HEK293 (cell line): Measurements from ENCODE around the gene USP36.

ENCODE experiments used
- AEBP2 ChIP-seq: fragments of 450-650 bp; formaldehyde crosslinking; IDR thresholded peaks from 2 replicates; pipeline ENCODE4 v1.5.1; 2016; ENCODE audit warnings: missing biosample characterization, missing genetic modification characterization, borderline replicate concordance
- CTCF ChIP-seq: fragments of 450-650 bp; formaldehyde crosslinking; IDR thresholded peaks from 2 replicates; pipeline ENCODE4 v1.5.1; 2016; ENCODE audit warnings: missing biosample characterization, missing genetic modification characterization
- ELK4 ChIP-seq: IDR thresholded peaks from 2 replicates; pipeline ENCODE4 v1.6.1; 2011; ENCODE audit warnings: mild to moderate bottlenecking, low read depth, low read length, borderline replicate concordance
- KLF1 ChIP-seq: fragments of 450-650 bp; formaldehyde crosslinking; IDR thresholded peaks from 2 replicates; pipeline ENCODE4 v1.5.1; 2016; ENCODE audit warnings: missing biosample characterization, missing genetic modification characterization
- MEIS1 ChIP-seq: sonication (generic); formaldehyde crosslinking; IDR thresholded peaks from 2 replicates; pipeline ENCODE4 v1.8.1; 2022; ENCODE audit warnings: missing genetic modification reagents, mild to moderate bottlenecking, borderline replicate concordance
- SETDB1 ChIP-seq: IDR thresholded peaks from one replicate; pipeline ENCODE4 v1.6.1; 2017; ENCODE audit warnings: mild to moderate bottlenecking, low read length, moderate library complexity, mixed read lengths; ENCODE audit not compliant: insufficient read length
- SP3 ChIP-seq: fragments of 450-650 bp; formaldehyde crosslinking; IDR thresholded peaks from 2 replicates; pipeline ENCODE4 v1.5.1; 2016; ENCODE audit warnings: missing biosample characterization, missing genetic modification characterization
- ZNF155 ChIP-seq: fragments of 450-650 bp; formaldehyde crosslinking; IDR thresholded peaks from 2 replicates; pipeline ENCODE4 v1.5.1; 2016; ENCODE audit warnings: missing biosample characterization, missing genetic modification characterization
- ZNF157 ChIP-seq: fragments of 450-650 bp; formaldehyde crosslinking; IDR thresholded peaks from 2 replicates; pipeline ENCODE4 v1.5.1; 2016; ENCODE audit warnings: missing biosample characterization, missing genetic modification characterization
- ZNF18 ChIP-seq: fragments of 450-650 bp; formaldehyde crosslinking; IDR thresholded peaks from 2 replicates; pipeline ENCODE4 v1.5.1; 2016; ENCODE audit warnings: missing biosample characterization, missing genetic modification characterization
- ZNF23 ChIP-seq: fragments of 450-650 bp; formaldehyde crosslinking; IDR thresholded peaks from 2 replicates; pipeline ENCODE4 v1.5.1; 2016; ENCODE audit warnings: missing biosample characterization, missing genetic modification characterization, borderline replicate concordance
- ZNF24 ChIP-seq: fragments of 450-650 bp; formaldehyde crosslinking; IDR thresholded peaks from 2 replicates; pipeline ENCODE4 v1.5.1; 2016; ENCODE audit warnings: missing biosample characterization, missing genetic modification characterization
- ZNF274 ChIP-seq, 2 experiments: fragments of 200-500 bp in 1 of 2; fragments of 450-650 bp in 1 of 2; sonication (Bioruptor generic) in 1 of 2; formaldehyde crosslinking in 1 of 2; IDR thresholded peaks; 2 replicates each; pipeline versions ENCODE4 v1.5.1 to v1.6.1; 2014 to 2016; ENCODE audit warnings: borderline replicate concordance in 1 of 2, inconsistent platforms in 1 of 2, low read length in 1 of 2, missing biosample characterization in 1 of 2, missing genetic modification characterization in 1 of 2
- ZNF292 ChIP-seq: fragments of 450-650 bp; formaldehyde crosslinking; IDR thresholded peaks from 2 replicates; pipeline ENCODE4 v1.5.1; 2016; ENCODE audit warnings: low read depth, missing biosample characterization, missing genetic modification characterization, borderline replicate concordance
- ZNF324 ChIP-seq: fragments of 450-650 bp; formaldehyde crosslinking; IDR thresholded peaks from 2 replicates; pipeline ENCODE4 v1.5.1; 2016; ENCODE audit warnings: missing biosample characterization, missing genetic modification characterization
- ZNF366 ChIP-seq: fragments of 450-650 bp; formaldehyde crosslinking; conservative IDR thresholded peaks from 2 replicates; pipeline ENCODE4 v1.5.1; 2016; ENCODE audit warnings: missing biosample characterization, missing genetic modification characterization
- ZNF548 ChIP-seq: fragments of 450-650 bp; formaldehyde crosslinking; IDR thresholded peaks from 2 replicates; pipeline ENCODE4 v1.5.1; 2016; ENCODE audit warnings: missing biosample characterization, missing genetic modification characterization
- ZNF558 ChIP-seq: fragments of 450-650 bp; formaldehyde crosslinking; IDR thresholded peaks from 2 replicates; pipeline ENCODE4 v1.5.1; 2016; ENCODE audit warnings: missing biosample characterization, missing genetic modification characterization
- ZNF792 ChIP-seq: fragments of 450-650 bp; formaldehyde crosslinking; IDR thresholded peaks from 2 replicates; pipeline ENCODE4 v1.5.1; 2016; ENCODE audit warnings: missing biosample characterization, missing genetic modification characterization
- ZSCAN23 ChIP-seq: fragments of 450-650 bp; formaldehyde crosslinking; IDR thresholded peaks from 2 replicates; pipeline ENCODE4 v1.5.1; 2016; ENCODE audit warnings: missing biosample characterization, missing genetic modification characterization
- TF ChIP-seq, protein P1 (sequence below): fragments of 450-650 bp; IDR thresholded peaks from 2 replicates; pipeline ENCODE4 v1.5.1; 2018; ENCODE audit warnings: missing biosample characterization, missing genetic modification characterization
- TF ChIP-seq, protein P2 (sequence below): fragments of 450-650 bp; formaldehyde crosslinking; IDR thresholded peaks from 2 replicates; pipeline ENCODE4 v1.5.1; 2016; ENCODE audit warnings: missing biosample characterization, missing genetic modification characterization
- TF ChIP-seq, protein P3 (sequence below): fragments of 450-650 bp; IDR thresholded peaks from 2 replicates; pipeline ENCODE4 v1.5.1; 2018; ENCODE audit warnings: missing biosample characterization, mild to moderate bottlenecking, missing genetic modification characterization
- TF ChIP-seq, protein P4 (sequence below): fragments of 450-650 bp; formaldehyde crosslinking; IDR thresholded peaks from 2 replicates; pipeline ENCODE4 v1.5.1; 2016; ENCODE audit warnings: missing biosample characterization, missing genetic modification characterization

The USP36 gene

DNA sequence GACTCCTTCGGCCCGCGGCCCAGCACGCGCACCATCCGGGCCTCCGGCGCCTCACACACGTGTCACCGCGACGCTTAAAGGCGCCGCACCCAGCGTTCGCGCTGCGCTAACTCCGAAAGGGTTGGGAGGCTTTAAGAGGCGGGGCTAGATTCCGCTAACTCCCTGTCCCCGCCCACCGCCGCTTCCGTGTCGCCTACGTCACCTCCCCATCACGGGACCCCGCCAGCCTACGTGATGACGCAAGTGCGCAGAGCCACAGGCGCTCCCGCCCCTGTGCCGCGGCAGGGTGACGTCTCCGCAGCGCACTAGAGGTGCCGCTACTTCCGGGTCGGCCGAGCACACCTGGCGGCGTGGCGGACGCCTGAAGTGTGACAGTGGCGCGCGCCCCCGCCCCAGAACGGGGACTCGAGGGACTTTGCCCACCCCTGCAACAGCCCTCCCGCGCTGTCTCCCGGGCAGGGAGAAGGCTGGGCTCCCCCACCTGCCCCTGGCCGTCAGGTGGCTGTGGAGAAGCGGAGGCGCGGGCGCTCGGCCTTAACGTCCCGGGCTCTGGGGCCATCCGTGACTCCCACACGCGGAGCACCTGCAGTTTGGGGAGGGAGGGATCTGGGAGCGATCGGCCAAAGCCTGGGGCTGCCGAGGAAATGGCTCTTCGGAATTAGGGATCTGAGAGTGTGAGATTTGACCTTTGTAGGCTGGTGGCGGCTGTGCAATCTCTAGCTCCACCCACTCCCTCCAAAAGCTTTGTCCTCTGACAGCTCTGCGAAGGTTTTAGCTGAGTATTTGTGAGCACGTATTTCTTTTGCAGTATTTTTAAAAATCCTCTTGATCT, at the start of gene USP36 (continued):
- TF ChIP-seq ZNF155 (tag by site-specific recombination) (no peak), ZNF792 (tag by site-specific recombination) (no peak; the same call in 1 of the 2 replicates), ZNF18 (peak; percentile 51), ZNF324 (tag by site-specific recombination) (peak; percentile 89), ZNF23 (no peak), ZSCAN23 (tag by site-specific recombination) (peak; percentile 66; the same call in 1 of the 2 replicates), AEBP2 (no peak), ZNF558 (tag by site-specific recombination) (no peak), KLF1 (tag by site-specific recombination) (peak; percentile 90), ZNF366 (tag by site-specific recombination) (peak; percentile 60), SP3 (tag by site-specific recombination) (peak; percentile 100), ZNF292 (tag by site-specific recombination) (no peak), ZNF274 (IDR thresholded peaks at IDR 0.05; ENCODE audit: low read length) (no peak), ZNF274 (tag by site-specific recombination; IDR thresholded peaks at IDR 0.05; ENCODE audit: borderline replicate concordance) (no peak), ZNF548 (no peak), ZNF24 (tag by site-specific recombination) (peak; percentile 81), ELK4 (peak; percentile 73; the same call in 1 of the 2 replicates), MEIS1 (no peak), SETDB1 (no peak), ZNF157 (tag by site-specific recombination) (no peak), CTCF (peak; percentile 86; the same call in 1 of the 2 replicates)
- TF ChIP-seq, protein P1, sequence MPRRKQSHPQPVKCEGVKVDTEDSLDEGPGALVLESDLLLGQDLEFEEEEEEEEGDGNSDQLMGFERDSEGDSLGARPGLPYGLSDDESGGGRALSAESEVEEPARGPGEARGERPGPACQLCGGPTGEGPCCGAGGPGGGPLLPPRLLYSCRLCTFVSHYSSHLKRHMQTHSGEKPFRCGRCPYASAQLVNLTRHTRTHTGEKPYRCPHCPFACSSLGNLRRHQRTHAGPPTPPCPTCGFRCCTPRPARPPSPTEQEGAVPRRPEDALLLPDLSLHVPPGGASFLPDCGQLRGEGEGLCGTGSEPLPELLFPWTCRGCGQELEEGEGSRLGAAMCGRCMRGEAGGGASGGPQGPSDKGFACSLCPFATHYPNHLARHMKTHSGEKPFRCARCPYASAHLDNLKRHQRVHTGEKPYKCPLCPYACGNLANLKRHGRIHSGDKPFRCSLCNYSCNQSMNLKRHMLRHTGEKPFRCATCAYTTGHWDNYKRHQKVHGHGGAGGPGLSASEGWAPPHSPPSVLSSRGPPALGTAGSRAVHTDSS, result no peak
- TF ChIP-seq, protein P2, sequence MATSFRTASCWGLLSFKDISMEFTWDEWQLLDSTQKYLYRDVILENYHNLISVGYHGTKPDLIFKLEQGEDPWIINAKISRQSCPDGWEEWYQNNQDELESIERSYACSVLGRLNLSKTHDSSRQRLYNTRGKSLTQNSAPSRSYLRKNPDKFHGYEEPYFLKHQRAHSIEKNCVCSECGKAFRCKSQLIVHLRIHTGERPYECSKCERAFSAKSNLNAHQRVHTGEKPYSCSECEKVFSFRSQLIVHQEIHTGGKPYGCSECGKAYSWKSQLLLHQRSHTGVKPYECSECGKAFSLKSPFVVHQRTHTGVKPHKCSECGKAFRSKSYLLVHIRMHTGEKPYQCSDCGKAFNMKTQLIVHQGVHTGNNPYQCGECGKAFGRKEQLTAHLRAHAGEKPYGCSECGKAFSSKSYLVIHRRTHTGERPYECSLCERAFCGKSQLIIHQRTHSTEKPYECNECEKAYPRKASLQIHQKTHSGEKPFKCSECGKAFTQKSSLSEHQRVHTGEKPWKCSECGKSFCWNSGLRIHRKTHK (tag by site-specific recombination), result no peak
- TF ChIP-seq, protein P3, sequence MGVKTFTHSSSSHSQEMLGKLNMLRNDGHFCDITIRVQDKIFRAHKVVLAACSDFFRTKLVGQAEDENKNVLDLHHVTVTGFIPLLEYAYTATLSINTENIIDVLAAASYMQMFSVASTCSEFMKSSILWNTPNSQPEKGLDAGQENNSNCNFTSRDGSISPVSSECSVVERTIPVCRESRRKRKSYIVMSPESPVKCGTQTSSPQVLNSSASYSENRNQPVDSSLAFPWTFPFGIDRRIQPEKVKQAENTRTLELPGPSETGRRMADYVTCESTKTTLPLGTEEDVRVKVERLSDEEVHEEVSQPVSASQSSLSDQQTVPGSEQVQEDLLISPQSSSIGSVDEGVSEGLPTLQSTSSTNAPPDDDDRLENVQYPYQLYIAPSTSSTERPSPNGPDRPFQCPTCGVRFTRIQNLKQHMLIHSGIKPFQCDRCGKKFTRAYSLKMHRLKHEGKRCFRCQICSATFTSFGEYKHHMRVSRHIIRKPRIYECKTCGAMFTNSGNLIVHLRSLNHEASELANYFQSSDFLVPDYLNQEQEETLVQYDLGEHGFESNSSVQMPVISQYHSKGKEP (tag by site-specific recombination), result peak; percentile 65; the same call in 1 of the 2 replicates
- TF ChIP-seq, protein P4, sequence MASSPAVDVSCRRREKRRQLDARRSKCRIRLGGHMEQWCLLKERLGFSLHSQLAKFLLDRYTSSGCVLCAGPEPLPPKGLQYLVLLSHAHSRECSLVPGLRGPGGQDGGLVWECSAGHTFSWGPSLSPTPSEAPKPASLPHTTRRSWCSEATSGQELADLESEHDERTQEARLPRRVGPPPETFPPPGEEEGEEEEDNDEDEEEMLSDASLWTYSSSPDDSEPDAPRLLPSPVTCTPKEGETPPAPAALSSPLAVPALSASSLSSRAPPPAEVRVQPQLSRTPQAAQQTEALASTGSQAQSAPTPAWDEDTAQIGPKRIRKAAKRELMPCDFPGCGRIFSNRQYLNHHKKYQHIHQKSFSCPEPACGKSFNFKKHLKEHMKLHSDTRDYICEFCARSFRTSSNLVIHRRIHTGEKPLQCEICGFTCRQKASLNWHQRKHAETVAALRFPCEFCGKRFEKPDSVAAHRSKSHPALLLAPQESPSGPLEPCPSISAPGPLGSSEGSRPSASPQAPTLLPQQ (tag by site-specific recombination), result peak; percentile 98
